ENCODE results near the gene UCP2. TPM values are rescaled to one million over a fixed set of nuclear protein-coding genes. Genes with fewer than 3 reads are reported as not detected.
A peak's percentile ranks its signal among the peaks of the same experiment; 100 is the strongest.

The UCP2 gene
- total RNA-seq, 1 donor from 2014 or later, result 23.4 TPM

DNA sequence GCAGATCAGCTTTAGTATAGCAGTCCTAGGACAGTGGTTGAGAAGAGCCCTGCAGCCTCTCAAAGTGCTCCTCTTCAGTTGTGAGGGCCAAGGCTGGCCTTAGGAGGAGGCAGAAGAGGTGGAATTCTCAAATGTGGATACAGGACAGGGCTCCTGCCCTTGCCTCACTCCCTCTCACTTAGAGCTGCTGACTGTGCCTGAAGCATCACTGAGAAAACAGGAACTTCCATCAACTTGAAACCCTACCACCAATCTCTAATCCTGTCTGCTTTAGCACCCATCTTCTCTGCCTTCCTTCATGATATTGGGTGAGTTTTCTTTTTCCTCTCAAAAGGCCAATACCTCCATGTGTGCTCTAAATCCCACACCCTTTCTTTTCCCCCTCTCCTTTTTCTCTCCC is 40.6 kb upstream of the UCP2 start:
- no peak for DNase-seq
- H3K9me3 ChIP-seq (replicated peaks), result no peaks in the 10 kb centered on the region
- intact Hi-C loops (cut with micrococcal nuclease), result no loop called here
- peak overlapping the region; percentile 48 for H3K27ac ChIP-seq (replicated peaks)
- peaks cover 10% of the 10 kb centered on the region for H3K36me3 ChIP-seq
- no peaks in the 10 kb centered on the region for H3K27me3 ChIP-seq (ENCODE audit: low read depth)
- H3K4me3 ChIP-seq, result no peak overlapping the region
- H3K4me1 ChIP-seq, result peaks cover 38% of the 10 kb centered on the region
- TF ChIP-seq, protein P1, sequence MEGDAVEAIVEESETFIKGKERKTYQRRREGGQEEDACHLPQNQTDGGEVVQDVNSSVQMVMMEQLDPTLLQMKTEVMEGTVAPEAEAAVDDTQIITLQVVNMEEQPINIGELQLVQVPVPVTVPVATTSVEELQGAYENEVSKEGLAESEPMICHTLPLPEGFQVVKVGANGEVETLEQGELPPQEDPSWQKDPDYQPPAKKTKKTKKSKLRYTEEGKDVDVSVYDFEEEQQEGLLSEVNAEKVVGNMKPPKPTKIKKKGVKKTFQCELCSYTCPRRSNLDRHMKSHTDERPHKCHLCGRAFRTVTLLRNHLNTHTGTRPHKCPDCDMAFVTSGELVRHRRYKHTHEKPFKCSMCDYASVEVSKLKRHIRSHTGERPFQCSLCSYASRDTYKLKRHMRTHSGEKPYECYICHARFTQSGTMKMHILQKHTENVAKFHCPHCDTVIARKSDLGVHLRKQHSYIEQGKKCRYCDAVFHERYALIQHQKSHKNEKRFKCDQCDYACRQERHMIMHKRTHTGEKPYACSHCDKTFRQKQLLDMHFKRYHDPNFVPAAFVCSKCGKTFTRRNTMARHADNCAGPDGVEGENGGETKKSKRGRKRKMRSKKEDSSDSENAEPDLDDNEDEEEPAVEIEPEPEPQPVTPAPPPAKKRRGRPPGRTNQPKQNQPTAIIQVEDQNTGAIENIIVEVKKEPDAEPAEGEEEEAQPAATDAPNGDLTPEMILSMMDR (IDR thresholded peaks at IDR 0.05; ENCODE audit: borderline replicate concordance), result no peak

DNA sequence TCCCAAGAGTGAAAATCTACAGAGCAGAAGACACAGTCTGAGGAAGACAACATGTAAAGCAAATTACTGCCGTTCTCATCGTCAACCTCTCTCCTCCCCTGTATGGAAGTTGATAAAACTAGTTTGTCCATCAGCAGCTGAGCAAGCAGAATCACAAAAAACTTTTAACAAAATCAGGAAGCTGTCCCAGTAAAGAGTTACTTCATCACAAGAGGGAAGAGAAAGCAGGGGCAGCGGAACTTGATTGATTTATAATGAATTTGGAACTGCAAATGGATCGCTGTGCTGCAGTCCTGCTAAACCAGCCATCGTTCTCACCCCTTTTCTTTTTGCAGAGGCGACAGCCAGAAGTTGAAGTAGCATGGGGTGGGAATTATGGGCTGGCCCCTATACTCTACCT is 39.9 kb upstream of the UCP2 start:
- H3K27me3 ChIP-seq (ENCODE audit: low read depth), result no peaks in the 10 kb centered on the region
- no peak for DNase-seq
- H3K36me3 ChIP-seq, result peaks cover 10% of the 10 kb centered on the region
- H3K27ac ChIP-seq (replicated peaks), result peak overlapping the region; percentile 48
- H3K4me1 ChIP-seq, result peaks cover 45% of the 10 kb centered on the region
- TF ChIP-seq, protein P1 (IDR thresholded peaks at IDR 0.05; ENCODE audit: borderline replicate concordance), result no peak
- no peak overlapping the region for H3K4me3 ChIP-seq
- no peaks in the 10 kb centered on the region for H3K9me3 ChIP-seq (replicated peaks)
- intact Hi-C loops (cut with micrococcal nuclease), result no loop called here

DNA sequence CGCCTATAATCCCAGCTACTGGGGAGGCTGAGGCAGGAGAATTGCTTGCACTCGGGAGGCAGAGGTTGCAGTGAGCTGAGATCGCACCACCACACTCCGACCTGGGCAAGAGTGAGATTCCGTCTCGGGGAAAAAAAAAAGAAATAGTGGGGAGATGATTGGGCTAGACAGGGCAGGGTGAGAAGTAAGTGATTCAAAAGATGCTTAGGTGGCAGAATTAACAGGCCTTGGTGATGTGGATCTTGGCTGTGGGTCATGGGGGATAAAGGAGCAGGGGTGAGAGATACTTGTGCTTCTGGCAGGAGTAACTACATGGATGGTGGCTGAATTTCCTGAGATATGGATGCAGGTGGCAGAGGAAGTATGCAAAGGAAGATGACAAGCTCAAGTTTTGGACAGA is 39.4 kb upstream of the UCP2 start:
- TF ChIP-seq, protein P1 (IDR thresholded peaks at IDR 0.05; ENCODE audit: borderline replicate concordance), result no peak
- peaks cover 10% of the 10 kb centered on the region for H3K36me3 ChIP-seq
- intact Hi-C loops (cut with micrococcal nuclease), result no loop called here
- no peak overlapping the region for H3K4me3 ChIP-seq
- peak overlapping the region; percentile 33 for H3K27ac ChIP-seq (replicated peaks)
- no peak for DNase-seq
- H3K27me3 ChIP-seq (ENCODE audit: low read depth), result no peaks in the 10 kb centered on the region
- no peaks in the 10 kb centered on the region for H3K9me3 ChIP-seq (replicated peaks)
- H3K4me1 ChIP-seq, result peaks cover 49% of the 10 kb centered on the region

DNA sequence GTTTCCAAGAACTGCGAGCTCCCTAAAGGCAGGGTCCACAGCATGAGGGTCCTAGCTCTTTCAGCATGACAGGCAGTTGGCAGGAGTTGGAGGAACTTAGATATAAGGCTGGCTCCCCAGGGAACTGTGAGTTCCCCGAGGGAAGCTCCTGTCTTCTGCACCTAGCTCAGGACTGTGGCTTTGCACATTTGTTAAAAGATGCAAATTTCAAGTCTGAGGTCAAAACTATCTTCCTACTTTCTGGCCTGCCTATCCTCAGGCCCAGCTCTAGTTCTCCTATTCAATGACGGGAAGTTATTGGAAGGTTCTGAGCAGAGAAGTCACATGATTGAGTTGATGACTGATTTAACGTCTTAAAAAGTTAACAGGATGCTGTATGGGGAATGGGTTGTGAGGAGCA is 37.9 kb upstream of the UCP2 start:
- H3K4me1 ChIP-seq, result peaks cover 55% of the 10 kb centered on the region
- DNase-seq, result no peak
- H3K36me3 ChIP-seq, result peaks cover 13% of the 10 kb centered on the region
- no peaks in the 10 kb centered on the region for H3K27me3 ChIP-seq (ENCODE audit: low read depth)
- TF ChIP-seq, protein P1 (IDR thresholded peaks at IDR 0.05; ENCODE audit: borderline replicate concordance), result no peak
- no peaks in the 10 kb centered on the region for H3K9me3 ChIP-seq (replicated peaks)
- H3K4me3 ChIP-seq, result no peak overlapping the region
- intact Hi-C loops (cut with micrococcal nuclease), result no loop called here
- peak overlapping the region; percentile 90 for H3K27ac ChIP-seq (replicated peaks)

DNA sequence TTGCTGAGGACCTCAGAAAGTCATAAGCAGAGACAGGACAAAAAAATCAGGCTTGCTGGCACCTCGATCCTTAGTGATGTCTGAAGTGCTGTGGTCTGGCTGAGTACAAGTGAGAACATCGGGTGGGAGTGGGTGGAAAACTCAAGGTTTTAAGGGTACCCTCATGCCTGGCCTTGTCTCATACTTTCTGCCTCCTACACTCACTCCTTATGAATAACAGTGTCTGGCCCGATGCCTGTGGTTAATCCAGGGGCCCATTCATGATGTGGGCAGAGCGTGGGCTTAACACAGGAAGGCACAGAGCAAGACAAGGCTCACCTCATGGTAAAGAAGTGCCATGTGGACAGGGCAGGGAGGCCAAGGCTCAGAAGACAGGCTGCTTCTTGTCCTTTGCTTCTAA is 37.2 kb upstream of the UCP2 start:
- no peaks in the 10 kb centered on the region for H3K9me3 ChIP-seq (replicated peaks)
- no peak overlapping the region for H3K4me3 ChIP-seq
- peak overlapping the region; percentile 90 for H3K27ac ChIP-seq (replicated peaks)
- peaks cover 13% of the 10 kb centered on the region for H3K36me3 ChIP-seq
- peaks cover 54% of the 10 kb centered on the region for H3K4me1 ChIP-seq
- no peaks in the 10 kb centered on the region for H3K27me3 ChIP-seq (ENCODE audit: low read depth)
- intact Hi-C loops (cut with micrococcal nuclease), result no loop called here
- DNase-seq, result no peak
- TF ChIP-seq, protein P1 (IDR thresholded peaks at IDR 0.05; ENCODE audit: borderline replicate concordance), result no peak
